T-helper 17 cell (primary cell): ENCODE results near the gene ARID1B. TPM values are rescaled to one million over a fixed set of nuclear protein-coding genes. Genes with fewer than 3 reads are reported as not detected.
"Not testable (repeated sequence)": the region's sequence is repeated elsewhere in the genome, so short reads cannot be mapped to it uniquely, and the experiment has no call there.

Source experiments
- ATAC-seq: fragments of 150-1000 bp; cut with Tn5 transposase; 2 replicates; pipeline ENCODE4 v1.10.0; 2021; ENCODE audit warnings: mild to moderate bottlenecking, moderate library complexity
- DNase-seq, 3 donors: peaks; one replicate each; pipeline versions ENCODE4 v3.0.0 to v3.0.0-alpha.2; 2020 to 2021
- H3K9me3 ChIP-seq: one replicate; pipeline ENCODE4 v1.7.0; 2013; ENCODE audit warnings: low read length, mild to moderate bottlenecking; ENCODE audit not compliant: control insufficient read depth, poor library complexity, severe bottlenecking
- H3K27ac Mint-ChIP-seq: one replicate; pipeline ENCODE4 v1.8.0; 2022; ENCODE audit warnings: mild to moderate bottlenecking, moderate library complexity, mixed read lengths
- H3K27me3 Mint-ChIP-seq: one replicate; pipeline ENCODE4 v1.8.0; 2022; ENCODE audit warnings: mixed read lengths
- H3K36me3 Mint-ChIP-seq: one replicate; pipeline ENCODE4 v1.8.0; 2022; ENCODE audit warnings: low read depth, mixed read lengths
- H3K4me1 Mint-ChIP-seq: one replicate; pipeline ENCODE4 v1.8.0; 2022; ENCODE audit warnings: mild to moderate bottlenecking, mixed read lengths
- H3K4me3 Mint-ChIP-seq: one replicate; pipeline ENCODE4 v1.8.0; 2022; ENCODE audit warnings: mild to moderate bottlenecking, moderate library complexity, mixed read lengths
- total RNA-seq, 4 donors: library from RNA in 2 of 4; stranded (reverse) in 2 of 4; gene quantifications; one replicate each; pipeline ENCODE4 v1.2.3 and lab custom pipeline; 2022 to 2026

ARID1B gene
- total RNA-seq, 2 donors from 2014 or later: 149 to 158 TPM

DNA sequence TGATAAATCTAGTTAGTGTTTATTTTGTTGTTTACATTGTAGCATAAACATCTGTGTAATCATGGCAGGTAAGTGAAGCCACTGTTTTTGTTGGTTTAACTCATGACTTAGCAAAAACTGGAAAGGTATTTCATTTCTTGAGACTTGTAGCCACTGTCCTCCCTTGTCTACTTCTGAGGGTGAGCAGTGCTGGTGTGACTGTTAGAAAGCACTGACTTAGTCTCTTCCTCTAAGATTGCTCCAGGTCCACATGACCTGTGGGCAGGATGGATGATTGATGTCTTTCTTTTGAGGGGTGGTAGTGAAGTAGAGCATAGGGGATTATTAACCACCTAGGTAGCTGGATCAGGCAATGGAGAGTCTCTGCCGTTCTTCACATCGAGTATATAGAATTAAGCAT, 203.8 kb downstream of the ARID1B start:
- Mint-ChIP-seq H3K27ac (peak overlapping the region; percentile 24), H3K4me1 (peaks cover 55% of the 10 kb centered on the region), H3K4me3 (no peak overlapping the region), H3K36me3 (no peaks in the 10 kb centered on the region), H3K27me3 (no peaks in the 10 kb centered on the region)
- ATAC-seq (no peak), DNase-seq (no peak)
- no peaks in the 10 kb centered on the region for H3K9me3 ChIP-seq

DNA sequence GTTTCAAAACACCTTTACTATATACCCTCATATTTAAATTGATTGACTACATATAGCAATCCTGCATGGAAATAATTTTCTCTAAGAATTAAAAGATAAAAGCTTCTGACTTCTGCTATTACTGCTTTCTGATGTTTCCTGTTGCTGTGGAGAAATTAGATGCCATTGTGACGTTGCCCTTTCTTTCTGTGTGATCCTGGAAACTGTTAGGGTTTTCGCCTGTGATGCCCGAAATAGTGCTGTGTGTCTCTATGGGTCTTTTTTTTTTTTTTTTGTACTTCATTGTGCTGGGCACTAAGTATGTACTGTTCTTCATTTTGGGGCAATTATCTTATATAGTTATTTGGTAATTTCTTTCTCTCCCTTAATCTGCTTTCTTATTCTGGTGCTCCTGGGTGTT, 205.0 kb downstream of the ARID1B start:
- DNase-seq (no peak), ATAC-seq (no peak)
- Mint-ChIP-seq H3K36me3 (no peaks in the 10 kb centered on the region), H3K4me3 (no peak overlapping the region), H3K27ac (peak overlapping the region; percentile 43), H3K27me3 (no peaks in the 10 kb centered on the region), H3K4me1 (peaks cover 59% of the 10 kb centered on the region)
- H3K9me3 ChIP-seq: no peaks in the 10 kb centered on the region

DNA sequence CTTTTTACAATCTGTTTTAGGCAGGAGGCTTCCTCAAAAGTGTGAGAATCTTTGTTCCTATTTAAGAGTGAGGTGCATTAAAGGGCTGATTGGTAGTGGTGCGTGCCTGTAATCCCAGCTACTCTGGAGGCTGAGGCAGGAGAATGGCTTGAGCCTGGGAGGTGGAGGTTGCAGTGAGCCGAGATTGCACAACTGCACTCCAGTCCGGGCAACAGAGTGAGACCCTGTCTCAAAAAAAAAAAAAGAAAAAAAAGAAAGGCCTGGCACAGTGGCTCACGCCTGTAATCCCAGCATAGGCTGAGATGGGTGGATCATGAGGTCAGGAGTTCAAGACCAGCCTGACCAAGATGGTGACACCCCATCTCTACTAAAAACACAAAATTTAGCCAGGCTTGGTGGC, 205.7 kb downstream of the ARID1B start:
- ATAC-seq, H3K4me3 Mint-ChIP-seq: not testable (repeated sequence)

DNA sequence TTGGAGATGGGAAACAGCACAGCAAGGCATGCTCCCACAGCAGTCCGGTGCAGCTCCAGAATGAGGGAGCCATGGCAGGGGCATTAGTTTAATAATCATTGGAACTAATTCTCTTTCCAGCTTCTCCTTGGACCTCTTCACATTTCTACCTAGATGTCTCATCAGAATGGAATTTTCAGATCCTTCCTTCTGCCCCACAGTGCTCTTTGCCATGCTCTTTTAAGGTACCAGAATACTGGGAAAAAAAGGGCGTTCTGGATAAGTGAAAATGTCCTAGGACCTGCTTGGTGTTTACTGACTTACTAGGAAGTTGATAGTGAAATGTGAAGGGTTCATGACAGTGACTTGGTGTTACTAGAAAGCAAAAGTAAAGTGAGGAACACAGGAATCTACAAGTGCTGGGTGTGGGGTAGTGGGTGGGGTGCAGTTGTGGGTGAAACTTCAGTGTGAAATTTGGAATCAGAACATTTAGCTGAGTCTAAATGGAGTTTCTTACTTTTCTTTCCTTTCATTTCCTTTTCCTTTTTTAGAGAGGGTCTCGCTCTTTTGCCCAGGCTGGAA, 207.1 kb downstream of the ARID1B start:
- DNase-seq (no peak), ATAC-seq (no peak)
- Mint-ChIP-seq H3K4me3 (no peak overlapping the region), H3K4me1 (peaks cover 62% of the 10 kb centered on the region), H3K27me3 (no peaks in the 10 kb centered on the region), H3K36me3 (no peaks in the 10 kb centered on the region), H3K27ac (peak overlapping the region; percentile 86)
- no peaks in the 10 kb centered on the region for H3K9me3 ChIP-seq

More for the DNA sequence above, 205.7 kb downstream of the ARID1B start:
- not testable (repeated sequence) for H3K36me3 Mint-ChIP-seq, DNase-seq, H3K9me3 ChIP-seq, H3K27me3 Mint-ChIP-seq
- peak overlapping the region; percentile 43 for H3K27ac Mint-ChIP-seq
- peaks cover 56% of the 10 kb centered on the region for H3K4me1 Mint-ChIP-seq

DNA sequence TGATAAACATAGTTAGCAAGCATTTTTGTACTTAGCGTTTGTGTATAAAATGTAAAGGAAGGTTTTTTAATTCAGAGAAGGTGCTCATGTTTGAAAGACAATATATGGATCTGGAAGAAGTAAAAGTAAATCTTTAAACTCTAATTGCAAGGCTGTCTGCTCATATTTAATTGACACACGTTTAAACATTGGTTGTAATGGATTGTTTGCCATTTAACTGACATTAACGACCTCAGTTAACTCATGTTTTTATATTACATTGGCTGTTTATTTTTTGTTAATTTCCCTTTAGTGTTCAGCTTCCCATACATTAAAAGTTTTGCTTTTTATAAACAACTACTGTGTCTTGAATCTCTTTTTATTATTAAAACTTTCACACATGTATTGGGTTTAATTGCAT, 208.1 kb downstream of the ARID1B start:
- no peak overlapping the region for H3K27ac Mint-ChIP-seq
- no peak for DNase-seq
- H3K36me3 Mint-ChIP-seq: no peaks in the 10 kb centered on the region
- no peak overlapping the region for H3K4me3 Mint-ChIP-seq
- peaks cover 62% of the 10 kb centered on the region for H3K4me1 Mint-ChIP-seq
- H3K27me3 Mint-ChIP-seq: no peaks in the 10 kb centered on the region
- ATAC-seq: no peak
- H3K9me3 ChIP-seq: no peaks in the 10 kb centered on the region

GRCh38 chr6:156988276-156989158, 211.3 kb downstream of the ARID1B start:
- peaks cover 46% of the 10 kb centered on the region for H3K4me1 Mint-ChIP-seq
- no peaks in the 10 kb centered on the region for H3K36me3 Mint-ChIP-seq
- peak overlapping the region; percentile 63 for H3K27ac Mint-ChIP-seq
- no peak overlapping the region for H3K4me3 Mint-ChIP-seq
- no peaks in the 10 kb centered on the region for H3K9me3 ChIP-seq
- no peak for DNase-seq
- peak; percentile 37 for ATAC-seq
- H3K27me3 Mint-ChIP-seq: no peaks in the 10 kb centered on the region

DNA sequence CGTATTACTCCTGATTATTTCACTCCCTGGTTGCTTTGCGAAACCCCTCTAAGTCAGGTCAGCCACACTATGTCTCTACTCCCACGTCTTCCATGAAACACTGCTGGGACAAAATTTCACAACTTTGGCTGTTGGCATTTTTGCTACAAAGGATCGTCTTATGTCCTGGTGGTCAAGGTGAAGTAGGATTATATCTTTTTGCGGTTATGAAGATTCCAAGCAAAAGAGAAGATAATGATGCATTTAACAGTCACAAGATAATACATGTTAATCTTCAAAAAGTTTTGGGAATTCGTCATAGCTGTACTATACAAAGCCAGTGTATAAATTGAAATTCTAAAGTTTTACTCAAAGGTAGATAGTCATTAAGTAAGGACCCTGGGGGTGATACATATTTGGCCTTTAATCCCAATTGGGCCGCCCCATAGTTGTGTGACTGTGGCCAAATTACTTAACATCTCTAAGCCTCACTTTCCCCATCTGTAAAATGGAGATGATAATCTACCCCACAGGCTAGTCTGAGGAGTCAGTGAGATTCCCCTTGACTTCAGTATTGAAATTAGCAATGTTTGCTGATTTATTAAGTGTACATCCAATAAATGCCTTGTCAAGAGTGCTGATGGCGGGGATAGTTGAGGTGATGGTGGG, 212.1 kb downstream of the ARID1B start:
- Mint-ChIP-seq H3K4me1 (peaks cover 41% of the 10 kb centered on the region), H3K27ac (no peak overlapping the region), H3K27me3 (no peaks in the 10 kb centered on the region), H3K36me3 (no peaks in the 10 kb centered on the region), H3K4me3 (no peak overlapping the region)
- DNase-seq: no peak
- ATAC-seq: no peak
- no peaks in the 10 kb centered on the region for H3K9me3 ChIP-seq

DNA sequence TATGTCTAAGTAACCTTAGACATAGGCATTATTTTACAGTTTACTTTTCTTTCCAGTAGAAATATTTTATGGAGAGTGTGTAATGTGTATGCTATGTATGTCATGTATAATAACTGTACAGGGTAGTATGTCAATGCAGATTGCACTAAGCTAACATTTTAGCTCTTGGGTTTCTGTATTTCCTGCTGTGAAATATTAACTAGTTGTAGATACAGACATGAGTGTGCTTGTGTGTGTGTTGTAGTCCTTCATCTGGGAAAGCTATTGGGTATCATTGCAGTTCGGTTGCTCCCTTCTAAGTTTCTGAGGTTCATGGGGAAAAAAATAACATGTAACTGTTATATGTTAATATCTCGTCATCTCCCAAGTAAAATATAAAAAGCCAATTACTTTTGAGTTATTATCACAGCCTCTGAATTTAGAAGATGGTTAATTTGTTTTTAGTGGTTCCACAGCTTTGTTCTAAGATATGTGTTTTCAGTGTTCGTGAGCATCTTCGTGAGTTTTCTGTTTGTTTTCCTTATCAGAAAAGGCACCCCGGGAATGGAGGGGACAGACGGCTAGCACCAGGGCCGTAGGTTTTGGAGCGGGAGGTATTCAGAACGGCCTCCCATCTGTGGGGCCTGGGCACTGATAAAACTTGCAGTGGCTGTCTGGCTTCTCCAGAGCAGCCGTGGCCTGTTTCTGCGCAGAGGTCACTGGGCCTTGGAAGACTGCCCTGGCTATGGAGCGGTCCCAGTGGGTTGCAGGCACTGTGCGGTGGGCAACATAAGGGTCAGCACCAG, 215.0 kb downstream of the ARID1B start:
- Mint-ChIP-seq H3K36me3 (no peaks in the 10 kb centered on the region), H3K27me3 (no peaks in the 10 kb centered on the region), H3K4me3 (no peak overlapping the region), H3K4me1 (peaks cover 29% of the 10 kb centered on the region), H3K27ac (no peak overlapping the region)
- no peaks in the 10 kb centered on the region for H3K9me3 ChIP-seq
- ATAC-seq (no peak), DNase-seq (no peak)

GRCh38 chr6:156993713-156994112, 216.5 kb downstream of the ARID1B start:
- Mint-ChIP-seq H3K36me3 (no peaks in the 10 kb centered on the region), H3K27ac (no peak overlapping the region), H3K27me3 (no peaks in the 10 kb centered on the region), H3K4me3 (no peak overlapping the region), H3K4me1 (peaks cover 21% of the 10 kb centered on the region)
- no peaks in the 10 kb centered on the region for H3K9me3 ChIP-seq
- no peak for DNase-seq
- no peak for ATAC-seq

DNA sequence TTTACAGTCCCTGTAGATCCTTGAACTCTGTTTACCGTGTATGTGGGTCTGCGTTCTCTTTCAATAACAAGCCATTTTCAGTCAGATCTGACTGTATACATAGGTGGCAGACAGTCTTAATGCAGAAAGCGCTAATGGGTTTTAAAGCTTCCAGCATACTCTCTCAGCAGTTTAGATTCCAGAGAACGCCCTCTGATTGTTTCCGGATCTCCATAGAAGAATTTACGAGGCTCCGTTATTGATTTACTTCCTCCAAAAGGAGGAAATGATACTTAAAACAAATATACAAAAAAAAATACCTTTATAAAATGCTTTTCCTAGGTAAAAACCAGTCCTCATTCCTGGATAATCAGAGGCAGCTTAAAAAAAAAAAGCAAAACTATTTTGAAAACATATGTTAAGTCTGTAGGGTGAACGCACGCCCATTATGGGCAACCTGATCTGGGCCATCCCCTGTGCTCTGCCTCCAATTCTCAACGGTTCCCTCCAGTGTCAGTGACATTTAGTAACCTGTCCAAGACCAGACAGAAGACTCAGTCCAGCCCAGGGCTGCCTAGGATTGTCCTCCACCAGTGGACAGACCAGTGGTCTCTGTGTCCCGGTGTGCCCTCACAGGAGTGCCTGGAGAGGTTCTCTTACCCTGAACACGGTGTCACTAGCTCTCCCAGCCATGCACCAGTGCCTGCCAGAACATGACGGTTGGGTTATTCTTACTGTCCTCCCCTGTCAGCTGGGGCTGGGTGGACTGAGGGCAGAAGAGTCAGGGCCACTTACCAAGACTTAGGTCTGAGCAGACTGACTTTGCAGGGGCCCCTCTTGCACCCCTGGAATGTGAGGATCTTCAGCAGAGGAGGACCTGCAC, 217.3 kb downstream of the ARID1B start:
- no peaks in the 10 kb centered on the region for H3K36me3 Mint-ChIP-seq
- no peaks in the 10 kb centered on the region for H3K27me3 Mint-ChIP-seq
- no peak overlapping the region for H3K4me3 Mint-ChIP-seq
- no peak for DNase-seq
- H3K27ac Mint-ChIP-seq: no peak overlapping the region
- ATAC-seq: no peak
- H3K9me3 ChIP-seq: no peaks in the 10 kb centered on the region
- peaks cover 19% of the 10 kb centered on the region for H3K4me1 Mint-ChIP-seq

GRCh38 chr6:156995502-156995901, 218.3 kb downstream of the ARID1B start:
- no peak overlapping the region for H3K27ac Mint-ChIP-seq
- DNase-seq (no peak), ATAC-seq (no peak)
- no peaks in the 10 kb centered on the region for H3K27me3 Mint-ChIP-seq
- no peaks in the 10 kb centered on the region for H3K36me3 Mint-ChIP-seq
- H3K9me3 ChIP-seq: no peaks in the 10 kb centered on the region
- H3K4me3 Mint-ChIP-seq: no peak overlapping the region
- peaks cover 20% of the 10 kb centered on the region for H3K4me1 Mint-ChIP-seq

DNA sequence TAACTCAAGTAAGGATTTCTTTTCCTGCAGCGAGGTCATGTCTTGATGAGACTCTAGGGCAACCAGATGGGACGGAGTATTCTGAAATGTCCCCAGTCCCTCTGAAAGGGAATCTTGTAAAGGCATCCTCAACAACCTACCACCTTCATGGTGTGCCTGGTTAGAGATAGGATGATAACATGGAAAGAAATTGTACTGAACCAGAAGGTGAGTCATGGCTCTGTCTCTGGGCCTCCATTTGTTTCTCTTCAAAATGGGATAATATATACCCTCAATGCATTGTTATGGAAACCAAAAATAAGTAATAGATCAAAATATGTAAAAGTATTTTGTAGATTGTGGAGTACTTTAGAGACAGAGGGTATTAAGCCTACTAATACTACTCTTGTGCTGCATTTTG, 219.1 kb downstream of the ARID1B start:
- Mint-ChIP-seq H3K36me3 (no peaks in the 10 kb centered on the region), H3K27me3 (no peaks in the 10 kb centered on the region), H3K27ac (no peak overlapping the region), H3K4me1 (peaks cover 20% of the 10 kb centered on the region), H3K4me3 (no peak overlapping the region)
- DNase-seq (no peak), ATAC-seq (no peak)
- H3K9me3 ChIP-seq: no peaks in the 10 kb centered on the region
